Glutamatergic neuron (in vitro differentiated cells): ENCODE data around the gene AKAIN1. TPM values are rescaled to one million over a fixed set of nuclear protein-coding genes. Genes with fewer than 3 reads are reported as not detected.

ENCODE experiments used
- DNase-seq: peaks from one replicate; pipeline ENCODE4 v3.0.0; 2022
- H3K27ac Mint-ChIP-seq: one replicate; pipeline ENCODE4 v1.8.0; 2020; ENCODE audit warnings: mild to moderate bottlenecking, mixed read lengths, inconsistent platforms; ENCODE audit not compliant: unreplicated experiment
- H3K27me3 Mint-ChIP-seq: one replicate; pipeline ENCODE4 v1.8.0; 2020; ENCODE audit warnings: mild to moderate bottlenecking, moderate library complexity, mixed read lengths, inconsistent platforms; ENCODE audit not compliant: unreplicated experiment
- H3K36me3 Mint-ChIP-seq: one replicate; pipeline ENCODE4 v1.8.0; 2020; ENCODE audit warnings: mild to moderate bottlenecking, mixed read lengths, inconsistent platforms; ENCODE audit not compliant: unreplicated experiment
- H3K4me1 Mint-ChIP-seq: one replicate; pipeline ENCODE4 v1.8.0; 2020; ENCODE audit warnings: mild to moderate bottlenecking, low read depth, mixed read lengths, inconsistent platforms; ENCODE audit not compliant: unreplicated experiment
- H3K4me3 Mint-ChIP-seq: one replicate; pipeline ENCODE4 v1.8.0; 2020; ENCODE audit warnings: mild to moderate bottlenecking, mixed read lengths, inconsistent platforms; ENCODE audit not compliant: unreplicated experiment
- H3K9me3 Mint-ChIP-seq: one replicate; pipeline ENCODE4 v1.8.0; 2020; ENCODE audit warnings: mild to moderate bottlenecking, moderate library complexity, mixed read lengths, inconsistent platforms; ENCODE audit not compliant: unreplicated experiment
- total RNA-seq: library from RNA; stranded (reverse); fragmentation: NEBNext Ultra II Directional; extraction: Animal tissue kit (Norgen Biotek cat#: 25700); gene quantifications from one replicate; pipeline ENCODE4 v1.2.1, GENCODE V29; 2021; ENCODE audit not compliant: unreplicated experiment
- TF ChIP-seq, protein P1 (sequence below): fragments of 200-600 bp; sonication (generic); IDR thresholded peaks from one replicate; pipeline ENCODE4 v1.5.0; 2021; ENCODE audit not compliant: partially characterized antibody, unreplicated experiment

Gene AKAIN1
- total RNA-seq, 1 donor from 2014 or later, result 14.1 TPM

DNA sequence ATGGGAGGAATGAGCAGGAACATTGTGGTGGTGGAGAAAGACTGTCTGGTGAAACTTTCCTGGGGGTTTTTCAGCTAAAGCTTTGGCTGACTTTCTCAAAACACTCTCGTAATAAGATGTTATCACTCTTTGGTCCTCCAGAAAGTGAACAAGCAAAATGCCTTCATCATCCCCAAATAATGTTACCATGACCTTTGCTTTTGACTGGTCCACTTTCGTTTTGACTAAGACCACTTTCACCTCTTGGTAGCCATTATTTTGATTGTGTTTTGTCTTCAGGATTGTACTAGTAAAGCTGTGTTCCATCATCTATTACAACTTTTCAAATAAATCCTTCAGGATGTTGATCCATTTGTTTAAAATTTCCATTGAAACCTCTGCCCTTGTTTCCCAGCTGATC is 103.2 kb downstream of the AKAIN1 start:
- no peaks in the 10 kb centered on the region for H3K4me1 Mint-ChIP-seq
- H3K9me3 Mint-ChIP-seq, result peaks cover 2% of the 10 kb centered on the region
- H3K36me3 Mint-ChIP-seq, result no peaks in the 10 kb centered on the region
- no peak for DNase-seq
- H3K4me3 Mint-ChIP-seq, result no peak overlapping the region
- TF ChIP-seq, protein P1, sequence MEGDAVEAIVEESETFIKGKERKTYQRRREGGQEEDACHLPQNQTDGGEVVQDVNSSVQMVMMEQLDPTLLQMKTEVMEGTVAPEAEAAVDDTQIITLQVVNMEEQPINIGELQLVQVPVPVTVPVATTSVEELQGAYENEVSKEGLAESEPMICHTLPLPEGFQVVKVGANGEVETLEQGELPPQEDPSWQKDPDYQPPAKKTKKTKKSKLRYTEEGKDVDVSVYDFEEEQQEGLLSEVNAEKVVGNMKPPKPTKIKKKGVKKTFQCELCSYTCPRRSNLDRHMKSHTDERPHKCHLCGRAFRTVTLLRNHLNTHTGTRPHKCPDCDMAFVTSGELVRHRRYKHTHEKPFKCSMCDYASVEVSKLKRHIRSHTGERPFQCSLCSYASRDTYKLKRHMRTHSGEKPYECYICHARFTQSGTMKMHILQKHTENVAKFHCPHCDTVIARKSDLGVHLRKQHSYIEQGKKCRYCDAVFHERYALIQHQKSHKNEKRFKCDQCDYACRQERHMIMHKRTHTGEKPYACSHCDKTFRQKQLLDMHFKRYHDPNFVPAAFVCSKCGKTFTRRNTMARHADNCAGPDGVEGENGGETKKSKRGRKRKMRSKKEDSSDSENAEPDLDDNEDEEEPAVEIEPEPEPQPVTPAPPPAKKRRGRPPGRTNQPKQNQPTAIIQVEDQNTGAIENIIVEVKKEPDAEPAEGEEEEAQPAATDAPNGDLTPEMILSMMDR, result no peak
- H3K27ac Mint-ChIP-seq, result no peak overlapping the region
- no peaks in the 10 kb centered on the region for H3K27me3 Mint-ChIP-seq

Other genes with a start within 250 kb of the AKAIN1 start
- 9.1 TPM for gene ZBTB14, start 98.5 kb upstream of the AKAIN1 start, total RNA-seq